Prostate gland (tissue), 2 donors: Measurements from ENCODE around the gene KIF26B. TPM values are rescaled to one million over a fixed set of nuclear protein-coding genes. Genes with fewer than 3 reads are reported as not detected.

ENCODE experiments used
- DNase-seq: peaks from one replicate; pipeline ENCODE4 v3.0.0-alpha.2; 2019; ENCODE audit warnings: low spot score
- H3K27ac ChIP-seq, 2 donors: fragments of 200-600 bp; sonication (generic); 2 replicates each; pipeline ENCODE4 v1.5.1; 2017 to 2019
- H3K27me3 ChIP-seq: fragments of 200-600 bp; sonication (generic); replicated peaks from 2 replicates; pipeline ENCODE4 v1.5.1; 2019; ENCODE audit not compliant: insufficient read depth
- H3K36me3 ChIP-seq, 2 donors: fragments of 200-600 bp; sonication (generic); 1 replicate in 1 of 2; 2 replicates in 1 of 2; pipeline versions ENCODE4 v1.5.1 to v1.8.1; 2017 to 2019
- H3K4me1 ChIP-seq: fragments of 200-600 bp; sonication (generic); replicated peaks from 2 replicates; pipeline ENCODE4 v1.5.1; 2019
- H3K4me3 ChIP-seq, 2 donors: fragments of 200-600 bp; sonication (generic); 2 replicates each; pipeline ENCODE4 v1.5.1; 2017 to 2019
- H3K9me3 ChIP-seq: fragments of 200-600 bp; sonication (generic); 2 replicates; pipeline ENCODE4 v1.5.1; 2017
- POLR2A ChIP-seq: fragments of 450-650 bp; IDR thresholded peaks from one replicate; pipeline ENCODE4 v1.6.1; 2016; ENCODE audit warnings: antibody characterized with exemption, mild to moderate bottlenecking
- POLR2AphosphoS5 ChIP-seq: sonication (generic); formaldehyde crosslinking; IDR thresholded peaks from one replicate; pipeline ENCODE4 v1.6.1; 2017; ENCODE audit warnings: antibody characterized with exemption
- WGBS: methylation state at CpG from one replicate; pipeline ENCODE4 v1.1.5; 2018; 5-methylcytosine and 5-hydroxymethylcytosine counted together
- intact Hi-C: fragments of 100-400 bp; cut with DNase I; formaldehyde crosslinking; loops from one replicate; pipeline ENCODE4 v1.14.2; 2022
- total RNA-seq, 2 donors: library from RNA; depleted of rRNA; stranded (reverse); fragments of >200 nt; gene quantifications; one replicate each; pipeline ENCODE4 v1.1.0, GENCODE V29; 2016
- TF ChIP-seq, protein P1 (sequence below), 4 experiments: fragments of 200-600 bp in 2 of 4; fragments of 450-650 bp in 2 of 4; sonication (generic) in 2 of 4; IDR thresholded peaks; 1 replicate in 3 of 4; 2 replicates in 1 of 4; pipeline ENCODE4 v1.5.1; 2016 to 2019; ENCODE audit warnings: antibody characterized with exemption in 4 of 4, mild to moderate bottlenecking in 2 of 4, moderate library complexity in 2 of 4

Gene KIF26B
- total RNA-seq, 2 donors from 2014 or later, result 3.3 to 3.8 TPM

DNA sequence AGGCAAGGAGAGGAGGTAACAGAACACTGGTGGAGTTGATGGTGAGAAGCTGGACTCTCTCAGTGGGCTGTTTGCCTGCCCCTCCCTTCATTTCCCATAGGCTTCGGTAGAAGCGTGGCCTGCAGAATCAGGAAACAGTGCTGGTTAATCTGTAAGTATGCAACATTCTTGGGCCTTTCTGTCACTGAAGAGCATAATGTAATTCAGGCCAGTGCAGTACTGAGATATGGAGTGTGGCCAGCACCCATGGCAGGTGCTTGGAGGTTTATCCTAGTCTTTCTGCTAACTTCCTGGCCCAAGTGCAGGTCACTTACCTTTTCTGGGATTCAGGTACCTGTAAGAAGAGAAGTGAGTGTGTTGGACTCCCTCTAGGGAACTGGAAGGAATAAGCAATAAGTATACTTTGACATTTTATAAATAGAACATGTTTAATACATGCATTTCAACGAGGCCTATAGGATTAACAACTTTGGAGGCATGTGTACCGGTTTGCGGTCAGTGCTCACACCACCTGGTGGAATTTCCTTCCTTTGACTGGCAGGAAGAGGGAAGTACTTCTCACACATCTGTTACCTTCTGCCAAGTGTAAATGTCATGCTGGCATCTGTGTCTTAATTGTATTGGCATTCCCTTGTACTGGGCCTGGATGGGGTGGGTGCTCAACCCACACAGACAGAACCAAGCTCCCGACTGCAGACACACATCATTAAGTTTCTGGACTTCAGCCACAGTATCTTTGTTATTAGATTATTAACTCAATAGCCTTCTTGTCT lies 105.5 kb downstream of the KIF26B start:
- 60% methylated on average over 6 of the region's 6 CpGs for WGBS
- no peak for DNase-seq
- no peaks in the 10 kb centered on the region for H3K27me3 ChIP-seq
- no peaks in the 10 kb centered on the region for H3K9me3 ChIP-seq
- no peak overlapping the region for H3K27ac ChIP-seq
- H3K4me1 ChIP-seq, result peaks cover 3% of the 10 kb centered on the region
- TF ChIP-seq POLR2A (no peak), POLR2AphosphoS5 (no peak)
- TF ChIP-seq, protein P1, sequence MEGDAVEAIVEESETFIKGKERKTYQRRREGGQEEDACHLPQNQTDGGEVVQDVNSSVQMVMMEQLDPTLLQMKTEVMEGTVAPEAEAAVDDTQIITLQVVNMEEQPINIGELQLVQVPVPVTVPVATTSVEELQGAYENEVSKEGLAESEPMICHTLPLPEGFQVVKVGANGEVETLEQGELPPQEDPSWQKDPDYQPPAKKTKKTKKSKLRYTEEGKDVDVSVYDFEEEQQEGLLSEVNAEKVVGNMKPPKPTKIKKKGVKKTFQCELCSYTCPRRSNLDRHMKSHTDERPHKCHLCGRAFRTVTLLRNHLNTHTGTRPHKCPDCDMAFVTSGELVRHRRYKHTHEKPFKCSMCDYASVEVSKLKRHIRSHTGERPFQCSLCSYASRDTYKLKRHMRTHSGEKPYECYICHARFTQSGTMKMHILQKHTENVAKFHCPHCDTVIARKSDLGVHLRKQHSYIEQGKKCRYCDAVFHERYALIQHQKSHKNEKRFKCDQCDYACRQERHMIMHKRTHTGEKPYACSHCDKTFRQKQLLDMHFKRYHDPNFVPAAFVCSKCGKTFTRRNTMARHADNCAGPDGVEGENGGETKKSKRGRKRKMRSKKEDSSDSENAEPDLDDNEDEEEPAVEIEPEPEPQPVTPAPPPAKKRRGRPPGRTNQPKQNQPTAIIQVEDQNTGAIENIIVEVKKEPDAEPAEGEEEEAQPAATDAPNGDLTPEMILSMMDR (IDR thresholded peaks at IDR 0.05), result no peak
- intact Hi-C loops, result no loop called here
- H3K36me3 ChIP-seq, result no peaks in the 10 kb centered on the region
- H3K4me3 ChIP-seq, result no peak overlapping the region

DNA sequence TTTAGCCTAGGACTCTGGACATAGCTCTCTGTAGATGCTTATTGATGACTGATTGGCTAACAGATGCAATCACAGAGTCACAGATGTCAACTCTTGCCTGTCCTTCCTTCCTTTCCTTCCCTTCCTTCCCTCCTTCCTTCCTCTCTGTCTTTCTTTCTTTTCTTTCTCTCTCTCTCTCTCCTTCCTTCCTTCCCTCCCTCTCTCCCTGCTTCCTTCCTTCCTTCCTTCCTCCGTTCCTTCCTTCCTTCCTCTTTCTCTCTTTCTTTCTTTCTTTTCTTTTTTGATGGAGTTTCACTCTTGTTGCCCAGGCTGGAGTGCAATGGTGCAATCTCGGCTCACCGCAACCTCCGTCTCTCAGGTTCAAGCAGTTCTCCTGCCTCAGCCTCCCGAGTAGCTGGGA lies 106.1 kb downstream of the KIF26B start:
- DNase-seq, result no peak
- Histone ChIP-seq H3K9me3 (no peaks in the 10 kb centered on the region), H3K27ac (no peak overlapping the region), H3K27me3 (no peaks in the 10 kb centered on the region), H3K4me3 (no peak overlapping the region), H3K36me3 (no peaks in the 10 kb centered on the region), H3K4me1 (peaks cover 3% of the 10 kb centered on the region)
- WGBS, result 93% methylated on average over 5 of the region's 5 CpGs
- intact Hi-C loops, result no loop called here
- no peak for TF ChIP-seq POLR2AphosphoS5
- TF ChIP-seq POLR2A, result no peak
- TF ChIP-seq, protein P1 (IDR thresholded peaks at IDR 0.05), result no peak

DNA sequence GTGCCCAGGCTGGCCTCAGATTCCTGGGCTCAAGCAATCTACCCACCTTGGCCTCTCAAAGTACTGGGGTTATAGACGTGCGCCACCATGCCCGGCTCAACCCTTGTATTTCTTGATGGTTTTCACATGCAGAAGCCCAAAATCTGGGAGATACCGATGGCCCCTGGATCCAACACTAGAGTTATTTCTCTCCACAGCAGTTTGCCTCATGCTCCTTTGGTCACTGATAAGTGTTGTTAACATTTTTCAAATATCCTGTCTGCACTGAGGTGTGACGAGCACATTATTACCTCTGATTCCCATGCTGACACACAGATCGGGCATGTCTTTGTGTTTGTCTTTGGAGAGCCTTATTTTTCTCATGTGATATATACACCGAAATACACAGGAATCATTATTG lies 107.0 kb downstream of the KIF26B start:
- no peak overlapping the region for H3K27ac ChIP-seq
- intact Hi-C loops, result no loop called here
- no peak overlapping the region for H3K4me3 ChIP-seq
- no peaks in the 10 kb centered on the region for H3K27me3 ChIP-seq
- no peaks in the 10 kb centered on the region for H3K36me3 ChIP-seq
- WGBS, result 88% methylated on average over 7 of the region's 7 CpGs
- H3K9me3 ChIP-seq, result no peaks in the 10 kb centered on the region
- TF ChIP-seq POLR2AphosphoS5 (no peak), POLR2A (no peak)
- H3K4me1 ChIP-seq, result peaks cover 3% of the 10 kb centered on the region
- DNase-seq, result no peak

DNA sequence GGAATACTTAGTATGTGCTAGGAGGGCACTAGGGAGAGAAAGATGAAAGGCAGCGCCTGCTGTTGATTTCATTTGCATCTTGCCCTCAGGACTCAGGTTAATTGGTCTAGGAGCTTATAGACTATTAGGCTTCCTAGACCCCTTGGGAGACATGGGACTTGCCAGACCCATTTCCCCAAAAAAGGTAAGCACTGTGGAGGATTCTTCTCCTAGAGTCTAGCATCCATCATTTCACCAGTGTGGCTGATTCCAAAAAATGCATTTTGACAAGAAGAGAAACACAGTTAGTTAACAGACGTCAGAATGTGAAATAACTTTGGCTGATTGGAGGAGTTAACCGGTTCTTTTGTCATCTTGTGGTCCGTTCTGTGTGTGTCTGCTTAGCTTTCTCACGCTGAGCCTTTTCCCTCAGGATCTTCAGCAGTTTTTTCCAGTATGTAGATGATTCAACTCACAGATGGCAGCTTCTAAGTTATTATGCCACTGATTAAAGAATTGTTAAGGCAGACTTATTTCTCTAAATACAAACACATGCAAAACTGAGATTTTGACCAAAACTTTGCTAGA lies 108.8 kb downstream of the KIF26B start:
- intact Hi-C loops, result no loop called here
- H3K4me1 ChIP-seq, result peaks cover 3% of the 10 kb centered on the region
- no peaks in the 10 kb centered on the region for H3K9me3 ChIP-seq
- DNase-seq, result no peak
- H3K27ac ChIP-seq, result no peak overlapping the region
- TF ChIP-seq, protein P1 (IDR thresholded peaks at IDR 0.05), result no peak
- no peak for TF ChIP-seq POLR2AphosphoS5
- no peaks in the 10 kb centered on the region for H3K27me3 ChIP-seq
- H3K36me3 ChIP-seq, result no peaks in the 10 kb centered on the region
- H3K4me3 ChIP-seq, result no peak overlapping the region
- 80% methylated on average over 5 of the region's 5 CpGs for WGBS

DNA sequence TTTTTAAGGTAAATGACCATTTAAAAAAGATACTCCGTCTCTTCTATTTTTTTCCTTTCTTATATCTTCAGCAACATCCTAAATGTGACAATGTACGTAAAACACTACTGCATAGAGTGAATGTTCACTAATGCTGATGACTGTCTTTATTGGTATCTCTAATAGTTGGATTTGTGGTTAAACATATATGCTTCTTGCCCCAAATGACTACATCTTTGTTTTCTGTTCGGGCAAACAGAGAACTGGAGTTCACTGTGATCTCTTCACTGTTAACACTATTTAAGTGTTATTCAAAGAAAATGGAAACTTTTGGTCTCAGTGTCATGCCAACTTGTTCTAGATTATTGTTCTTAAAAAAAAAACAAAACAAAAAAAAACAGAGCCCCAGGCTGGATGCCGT lies 109.4 kb downstream of the KIF26B start:
- Histone ChIP-seq H3K36me3 (no peaks in the 10 kb centered on the region), H3K27ac (no peak overlapping the region), H3K27me3 (no peaks in the 10 kb centered on the region), H3K4me3 (no peak overlapping the region), H3K9me3 (no peaks in the 10 kb centered on the region), H3K4me1 (no peaks in the 10 kb centered on the region)
- TF ChIP-seq, protein P1 (IDR thresholded peaks at IDR 0.05), result no peak
- TF ChIP-seq POLR2AphosphoS5 (no peak), POLR2A (no peak)
- DNase-seq, result no peak
- intact Hi-C loops, result no loop called here
- 79% methylated on average over 4 of the region's 4 CpGs for WGBS
